KMS-11 (cell line): ENCODE measurements around the gene ISYNA1.

ENCODE experiments used
- H2AFZ ChIP-seq: fragments of 200-600 bp; sonication (generic); 2 replicates; pipeline ENCODE4 v1.6.1; 2016; ENCODE audit warnings: antibody characterized with exemption, mixed run types, low read depth
- H3K27ac ChIP-seq: fragments of 200-600 bp; sonication (generic); 2 replicates; pipeline ENCODE4 v1.6.1; 2016; ENCODE audit warnings: mild to moderate bottlenecking, mixed run types
- H3K27me3 ChIP-seq: fragments of 200-600 bp; sonication (generic); 2 replicates; pipeline ENCODE4 v1.6.1; 2017; ENCODE audit warnings: mild to moderate bottlenecking, low read depth, mixed run types, moderate library complexity; ENCODE audit not compliant: insufficient read depth
- H3K36me3 ChIP-seq: fragments of 200-600 bp; sonication (generic); 2 replicates; pipeline ENCODE4 v1.6.1; 2017; ENCODE audit warnings: mild to moderate bottlenecking, mixed run types; ENCODE audit not compliant: insufficient read depth
- H3K4me1 ChIP-seq: fragments of 200-600 bp; sonication (generic); 2 replicates; pipeline ENCODE4 v1.6.1; 2016; ENCODE audit warnings: mild to moderate bottlenecking, low read depth, mixed run types; ENCODE audit not compliant: poor library complexity, severe bottlenecking
- H3K4me2 ChIP-seq: fragments of 200-600 bp; sonication (generic); 2 replicates; pipeline ENCODE4 v1.7.0; 2016; ENCODE audit warnings: mild to moderate bottlenecking, mixed run types
- H3K4me3 ChIP-seq: fragments of 200-600 bp; sonication (generic); IDR thresholded peaks from 2 replicates; pipeline ENCODE4 v1.6.1; 2017; ENCODE audit warnings: low read depth, low read length, mixed read lengths; ENCODE audit not compliant: insufficient read depth
- H3K79me2 ChIP-seq: fragments of 200-600 bp; sonication (generic); 2 replicates; pipeline ENCODE4 v1.6.1; 2016; ENCODE audit warnings: low read depth, mixed run types; ENCODE audit not compliant: insufficient read depth
- H3K9ac ChIP-seq: fragments of 200-600 bp; sonication (generic); 2 replicates; pipeline ENCODE4 v1.6.1; 2016; ENCODE audit warnings: mild to moderate bottlenecking, mixed run types
- H4K20me1 ChIP-seq: fragments of 200-600 bp; sonication (generic); 2 replicates; pipeline ENCODE4 v1.6.1; 2016; ENCODE audit warnings: mild to moderate bottlenecking, mixed run types; ENCODE audit not compliant: insufficient read depth
- CTCF ChIP-seq: fragments of 200-600 bp; sonication (generic); conservative IDR thresholded peaks from 2 replicates; pipeline ENCODE4 v1.6.1; 2017; ENCODE audit warnings: low read depth, mild to moderate bottlenecking, antibody characterized with exemption, low read length, moderate library complexity, mixed read lengths

The ISYNA1 gene

GRCh38 chr19:18460900-18461299 is 23.0 kb upstream of the ISYNA1 start:
- Histone ChIP-seq H3K79me2 (no peaks in the 10 kb centered on the region; the same call in 1 of the 2 replicates), H3K4me3 (no peak overlapping the region), H3K4me2 (no peak overlapping the region), H3K36me3 (no peaks in the 10 kb centered on the region), H4K20me1 (no peaks in the 10 kb centered on the region), H2AFZ (no peak overlapping the region), H3K27me3 (no peaks in the 10 kb centered on the region), H3K27ac (no peak overlapping the region), H3K4me1 (no peaks in the 10 kb centered on the region), H3K9ac (no peak overlapping the region)
- TF ChIP-seq CTCF = no peak

- Histone ChIP-seq H3K4me2 (no peak overlapping the region), H3K9ac (no peak overlapping the region), H4K20me1 (no peaks in the 10 kb centered on the region), H3K79me2 (no peaks in the 10 kb centered on the region; the same call in 1 of the 2 replicates), H3K4me3 (no peak overlapping the region), H2AFZ (no peak overlapping the region), H3K27me3 (no peaks in the 10 kb centered on the region), H3K27ac (no peak overlapping the region), H3K36me3 (no peaks in the 10 kb centered on the region), H3K4me1 (no peaks in the 10 kb centered on the region)
- TF ChIP-seq CTCF = no peak
Measured at GRCh38 chr19:18457483-18458331, 19.8 kb upstream of the ISYNA1 start.

- no peaks in the 10 kb centered on the region for H3K27me3 ChIP-seq
- H3K4me3 ChIP-seq = no peak overlapping the region
- no peak overlapping the region for H3K4me2 ChIP-seq
- H4K20me1 ChIP-seq = no peaks in the 10 kb centered on the region
- no peak overlapping the region for H3K27ac ChIP-seq
- no peaks in the 10 kb centered on the region for H3K79me2 ChIP-seq
- H3K4me1 ChIP-seq = no peaks in the 10 kb centered on the region
- no peak for TF ChIP-seq CTCF
- H2AFZ ChIP-seq = no peak overlapping the region
- no peak overlapping the region for H3K9ac ChIP-seq
- no peaks in the 10 kb centered on the region for H3K36me3 ChIP-seq
Measured at GRCh38 chr19:18456974-18457373, 19.0 kb upstream of the ISYNA1 start.

- TF ChIP-seq CTCF = no peak
- H3K27ac ChIP-seq = no peak overlapping the region
- H3K9ac ChIP-seq = no peak overlapping the region
- no peak overlapping the region for H3K4me3 ChIP-seq
- H3K27me3 ChIP-seq = no peaks in the 10 kb centered on the region
- H3K36me3 ChIP-seq = no peaks in the 10 kb centered on the region
- H3K4me1 ChIP-seq = peaks cover 4% of the 10 kb centered on the region
- H3K4me2 ChIP-seq = no peak overlapping the region
- H4K20me1 ChIP-seq = no peaks in the 10 kb centered on the region
- no peaks in the 10 kb centered on the region for H3K79me2 ChIP-seq
- H2AFZ ChIP-seq = no peak overlapping the region
Measured at GRCh38 chr19:18456279-18456678, 18.3 kb upstream of the ISYNA1 start.
